PC-3 (cell line): ENCODE results near the gene TCL1B. TPM values are rescaled to one million over a fixed set of nuclear protein-coding genes. Genes with fewer than 3 reads are reported as not detected.

Experiments used
- ATAC-seq: fragments of 200-7000 bp; cut with Tn5 transposase; 2 replicates; pipeline ENCODE4 v1.9.1; 2020; ENCODE audit warnings: mild to moderate bottlenecking, moderate library complexity
- BruUV-seq: library from RNA; stranded (reverse); fragments of 400-500 nt; replicated peaks from 2 replicates; lab custom pipeline; 2021; lab: Mats Ljungman, UMichigan
- CTCF ChIA-PET: fragments of 300-600 bp; sonication (Branson Sonifier 250); formaldehyde crosslinking; loops from one replicate; lab custom pipeline; 2022; ENCODE audit warnings: antibody characterized with exemption; lab: Charles Lee
- POLR2A ChIA-PET: fragments of 300-600 bp; sonication (Branson Sonifier 250); formaldehyde crosslinking; loops from one replicate; lab custom pipeline; 2022; ENCODE audit warnings: antibody characterized with exemption; ENCODE audit not compliant: unreplicated experiment; lab: Charles Lee
- DNase-seq: peaks from one replicate; pipeline ENCODE4 v3.0.0-alpha.2; 2015
- H2AFZ ChIP-seq: fragments of 300-600 bp; sonication (generic); 2 replicates; pipeline ENCODE4 v1.6.0; 2016; ENCODE audit warnings: antibody characterized with exemption, low read length
- H3F3A ChIP-seq: fragments of 300-600 bp; sonication (generic); one replicate; pipeline ENCODE4 v1.6.0; 2017; ENCODE audit warnings: antibody characterized with exemption, low read length, control low read depth, mild to moderate bottlenecking; ENCODE audit not compliant: unreplicated experiment
- H3K27ac ChIP-seq: fragments of 300-600 bp; sonication (generic); 2 replicates; pipeline ENCODE4 v1.5.1; 2016; ENCODE audit warnings: mild to moderate bottlenecking, low read length
- H3K27me3 ChIP-seq: fragments of 300-600 bp; sonication (generic); 2 replicates; pipeline ENCODE4 v1.6.1; 2016; ENCODE audit warnings: low read length, mixed read lengths
- H3K36me3 ChIP-seq: fragments of 300-600 bp; sonication (generic); 2 replicates; pipeline ENCODE4 v1.6.1; 2016; ENCODE audit warnings: low read depth, mixed run types, low read length, mixed read lengths
- H3K4me1 ChIP-seq: fragments of 300-600 bp; sonication (generic); 2 replicates; pipeline ENCODE4 v1.5.1; 2016; ENCODE audit warnings: low read length; ENCODE audit not compliant: insufficient read depth
- H3K4me2 ChIP-seq: fragments of 300-600 bp; sonication (generic); 2 replicates; pipeline ENCODE4 v1.6.0; 2016; ENCODE audit warnings: low read length
- H3K4me3 ChIP-seq: fragments of 300-600 bp; sonication (generic); 2 replicates; pipeline ENCODE4 v1.5.1; 2016; ENCODE audit warnings: mild to moderate bottlenecking, low read length, mixed read lengths
- H3K79me2 ChIP-seq: fragments of 300-600 bp; sonication (generic); 2 replicates; pipeline ENCODE4 v1.6.1; 2017; ENCODE audit warnings: low read length, mixed read lengths
- H3K9ac ChIP-seq: fragments of 300-600 bp; sonication (generic); 2 replicates; pipeline ENCODE4 v1.6.0; 2016; ENCODE audit warnings: mild to moderate bottlenecking, low read length
- H3K9me2 ChIP-seq: fragments of 300-600 bp; sonication (generic); replicated peaks from 2 replicates; pipeline ENCODE4 v1.6.1; 2016; ENCODE audit warnings: mixed run types, low read length, mixed read lengths
- H3K9me3 ChIP-seq: fragments of 300-600 bp; sonication (generic); 2 replicates; pipeline ENCODE4 v1.6.1; 2016; ENCODE audit warnings: low read length, mixed read lengths
- H4K20me1 ChIP-seq: fragments of 300-600 bp; sonication (generic); 2 replicates; pipeline ENCODE4 v1.6.1; 2016; ENCODE audit warnings: low read length, mixed read lengths
- CTCF ChIP-seq: fragments of 300-600 bp; sonication (generic); conservative IDR thresholded peaks from 2 replicates; pipeline ENCODE4 v1.5.1; 2017; ENCODE audit warnings: antibody characterized with exemption, low read depth, mild to moderate bottlenecking, low read length
- EZH2 ChIP-seq: fragments of 300-600 bp; sonication (generic); IDR thresholded peaks from one replicate; pipeline ENCODE4 v1.6.1; 2017; ENCODE audit warnings: antibody characterized with exemption, mild to moderate bottlenecking, low read length; ENCODE audit not compliant: unreplicated experiment
- EZH2phosphoT487 ChIP-seq: fragments of 300-600 bp; sonication (generic); IDR thresholded peaks from 2 replicates; pipeline ENCODE4 v1.6.1; 2018; ENCODE audit warnings: mild to moderate bottlenecking, antibody characterized with exemption, low read length, borderline replicate concordance
- intact Hi-C: fragments of 100-400 bp; cut with micrococcal nuclease; formaldehyde crosslinking; loops from 2 replicates; pipeline ENCODE4 v1.9.0; 2023
- total RNA-seq: library from RNA; depleted of rRNA; stranded (reverse); fragments of >200 nt; gene quantifications from 2 replicates; pipeline ENCODE4 v1.2.3, GENCODE V29; 2014

TCL1B gene
- total RNA-seq, 1 experiment from 2014 or later = not detected

GRCh38 chr14:95662376-95663186, 23.6 kb upstream of the TCL1B start:
- ChIA-PET CTCF (no interaction called here), POLR2A (no interaction called here)
- TF ChIP-seq EZH2 (no peak), CTCF (no peak), EZH2phosphoT487 (no peak)
- Histone ChIP-seq H4K20me1 (no peaks in the 10 kb centered on the region), H3K4me3 (no peak overlapping the region), H3K36me3 (no peaks in the 10 kb centered on the region), H3K9ac (no peak overlapping the region), H3K4me1 (no peaks in the 10 kb centered on the region), H3K9me3 (no peaks in the 10 kb centered on the region), H3K27me3 (peaks cover 21% of the 10 kb centered on the region), H3K79me2 (no peaks in the 10 kb centered on the region), H3K4me2 (no peak overlapping the region), H3F3A (no peaks in the 10 kb centered on the region), H3K9me2 (no peaks in the 10 kb centered on the region), H2AFZ (no peak overlapping the region), H3K27ac (no peak overlapping the region)
- DNase-seq (no peak), ATAC-seq (no peak)
- BruUV-seq = no TSS peak
- intact Hi-C loops = no loop called here

- Histone ChIP-seq H3K4me1 (no peaks in the 10 kb centered on the region), H4K20me1 (no peaks in the 10 kb centered on the region), H3K4me3 (no peak overlapping the region), H3K36me3 (no peaks in the 10 kb centered on the region), H2AFZ (no peak overlapping the region), H3K9me3 (no peaks in the 10 kb centered on the region), H3K9ac (no peak overlapping the region), H3F3A (no peaks in the 10 kb centered on the region), H3K79me2 (no peaks in the 10 kb centered on the region), H3K27ac (no peak overlapping the region), H3K9me2 (no peaks in the 10 kb centered on the region), H3K4me2 (no peak overlapping the region), H3K27me3 (peaks cover 25% of the 10 kb centered on the region)
- no peak for TF ChIP-seq CTCF
- TF ChIP-seq EZH2 = no peak
- no peak for TF ChIP-seq EZH2phosphoT487
- ATAC-seq (no peak), DNase-seq (no peak)
- POLR2A ChIA-PET = no interaction called here
- CTCF ChIA-PET = no interaction called here
- no TSS peak for BruUV-seq
- intact Hi-C loops = no loop called here
These were observed 22.9 kb upstream of the TCL1B start for GRCh38 chr14:95663226-95663797.

- no peak for ATAC-seq
- no peak overlapping the region for H3K27ac ChIP-seq
- peaks cover 32% of the 10 kb centered on the region for H3K27me3 ChIP-seq
- no peak overlapping the region for H3K9ac ChIP-seq
- CTCF ChIA-PET = no interaction called here
- no peak for DNase-seq
- intact Hi-C loops = no loop called here
- H3K4me1 ChIP-seq = no peaks in the 10 kb centered on the region
- no peaks in the 10 kb centered on the region for H3K79me2 ChIP-seq
- no peaks in the 10 kb centered on the region for H3F3A ChIP-seq
- no peaks in the 10 kb centered on the region for H3K9me2 ChIP-seq
- H4K20me1 ChIP-seq = no peaks in the 10 kb centered on the region
- H3K4me2 ChIP-seq = no peak overlapping the region
- no peaks in the 10 kb centered on the region for H3K9me3 ChIP-seq
- TF ChIP-seq CTCF = no peak
- TF ChIP-seq EZH2phosphoT487 = no peak
- TF ChIP-seq EZH2 = no peak
- H3K4me3 ChIP-seq = no peak overlapping the region
- no peak overlapping the region for H2AFZ ChIP-seq
- POLR2A ChIA-PET = no interaction called here
- H3K36me3 ChIP-seq = no peaks in the 10 kb centered on the region
- BruUV-seq = no TSS peak
These were observed 22.2 kb upstream of the TCL1B start for GRCh38 chr14:95664066-95664465.
